GM23248 (cell line): ENCODE data around the gene PSMB11. TPM values are rescaled to one million over a fixed set of nuclear protein-coding genes. Genes with fewer than 3 reads are reported as not detected.

Experiments used
- DNase-seq: peaks from one replicate; pipeline ENCODE4 v3.0.0-alpha.2; 2015
- H2AFZ ChIP-seq: fragments of 200-600 bp; sonication (generic); 2 replicates; pipeline ENCODE4 v1.6.1; 2016; ENCODE audit warnings: antibody characterized with exemption
- H3F3A ChIP-seq: fragments of 200-600 bp; sonication (generic); 2 replicates; pipeline ENCODE4 v1.6.1; 2016; ENCODE audit warnings: mild to moderate bottlenecking, antibody characterized with exemption, mixed run types; ENCODE audit not compliant: insufficient read depth
- H3K27ac ChIP-seq: fragments of 200-600 bp; sonication (generic); 2 replicates; pipeline ENCODE4 v1.5.1; 2016; ENCODE audit warnings: mild to moderate bottlenecking
- H3K27me3 ChIP-seq: fragments of 200-600 bp; sonication (generic); replicated peaks from 2 replicates; pipeline ENCODE4 v1.6.1; 2016; ENCODE audit warnings: mild to moderate bottlenecking; ENCODE audit not compliant: insufficient read depth
- H3K36me3 ChIP-seq: fragments of 200-600 bp; sonication (generic); 2 replicates; pipeline ENCODE4 v1.6.1; 2016; ENCODE audit warnings: low read depth, mild to moderate bottlenecking
- H3K4me1 ChIP-seq: fragments of 200-600 bp; sonication (generic); 2 replicates; pipeline ENCODE4 v1.6.1; 2016; ENCODE audit warnings: mild to moderate bottlenecking; ENCODE audit not compliant: insufficient read depth
- H3K4me2 ChIP-seq: fragments of 200-600 bp; sonication (generic); one replicate; pipeline ENCODE4 v1.6.1; 2016; ENCODE audit warnings: mild to moderate bottlenecking; ENCODE audit not compliant: unreplicated experiment
- H3K4me3 ChIP-seq: fragments of 200-600 bp; sonication (generic); 2 replicates; pipeline ENCODE4 v1.5.1; 2016; ENCODE audit warnings: mild to moderate bottlenecking
- H3K79me2 ChIP-seq: fragments of 200-600 bp; sonication (generic); 2 replicates; pipeline ENCODE4 v1.6.1; 2016; ENCODE audit warnings: mild to moderate bottlenecking; ENCODE audit not compliant: insufficient read depth
- H3K9ac ChIP-seq: fragments of 200-600 bp; sonication (generic); 2 replicates; pipeline ENCODE4 v1.6.1; 2016; ENCODE audit warnings: mild to moderate bottlenecking
- H3K9me2 ChIP-seq: fragments of 200-600 bp; sonication (generic); 2 replicates; pipeline ENCODE4 v1.6.1; 2016; ENCODE audit warnings: mixed run types, mild to moderate bottlenecking, moderate library complexity; ENCODE audit not compliant: insufficient read depth
- H3K9me3 ChIP-seq: fragments of 200-600 bp; sonication (generic); one replicate; pipeline ENCODE4 v1.6.1; 2017; ENCODE audit warnings: low read depth
- H4K20me1 ChIP-seq: fragments of 200-600 bp; sonication (generic); 2 replicates; pipeline ENCODE4 v1.6.0; 2016; ENCODE audit not compliant: insufficient read depth
- EZH2 ChIP-seq: fragments of 200-600 bp; sonication (generic); IDR thresholded peaks from 2 replicates; pipeline ENCODE4 v1.6.1; 2018; ENCODE audit warnings: antibody characterized with exemption, mild to moderate bottlenecking; ENCODE audit not compliant: insufficient read depth, poor library complexity, severe bottlenecking
- EZH2phosphoT487 ChIP-seq: fragments of 200-600 bp; sonication (generic); IDR thresholded peaks from 2 replicates; pipeline ENCODE4 v1.6.1; 2018; ENCODE audit warnings: antibody characterized with exemption, moderate library complexity, mild to moderate bottlenecking, low read depth; ENCODE audit not compliant: insufficient read depth
- WGBS, 2 experiments: methylation state at CpG; one replicate each; pipeline ENCODE4 v1.1.6; 2015 to 2017; ENCODE audit warnings: low lambda C conversion rate in 2 of 2, low coverage in 1 of 2; ENCODE audit errors: missing lambda C conversion rate in 2 of 2; 5-methylcytosine and 5-hydroxymethylcytosine counted together
- in situ Hi-C: fragments of 300-500 bp; cut with MboI; formaldehyde crosslinking; loops from 2 replicates; pipeline ENCODE4 v1.15.0; 2020
- polyA plus RNA-seq: library from polyadenylated mRNA; unstranded; fragments of >200 nt; fragmentation: Nextera tagmentation; extraction: Ambion mirVana; gene quantifications from 2 replicates; pipeline ENCODE4 v1.2.1, GENCODE V29; 2016
- total RNA-seq: library from RNA; depleted of rRNA; stranded (reverse); fragments of >200 nt; shearing (Covaris generic); gene quantifications from 2 replicates; pipeline ENCODE4 v1.2.3, GENCODE V29; 2014

PSMB11 gene
- total and polyA plus RNA-seq, 2 experiments from 2014 or later: not detected

GRCh38 chr14:23023795-23024152 lies 18.2 kb upstream of the PSMB11 start:
- 73 to 88% methylated on average over 2 of the region's 2 CpGs for WGBS, 2 experiments
- no peaks in the 10 kb centered on the region for H4K20me1 ChIP-seq
- DNase-seq: no peak
- H3K27me3 ChIP-seq: no peaks in the 10 kb centered on the region
- peaks cover 13% of the 10 kb centered on the region for H3K36me3 ChIP-seq
- no peak overlapping the region for H3K4me3 ChIP-seq
- H3F3A ChIP-seq: peaks cover 41% of the 10 kb centered on the region
- peaks cover 8% of the 10 kb centered on the region for H3K79me2 ChIP-seq
- H2AFZ ChIP-seq: no peak overlapping the region
- H3K9me3 ChIP-seq: no peaks in the 10 kb centered on the region
- H3K4me2 ChIP-seq: no peak overlapping the region
- H3K27ac ChIP-seq: no peak overlapping the region
- TF ChIP-seq EZH2 (no peak), EZH2phosphoT487 (no peak)
- in situ Hi-C loops: no loop called here
- H3K4me1 ChIP-seq: no peaks in the 10 kb centered on the region
- H3K9ac ChIP-seq: no peak overlapping the region
- H3K9me2 ChIP-seq: no peaks in the 10 kb centered on the region

GRCh38 chr14:23024612-23025075 lies 17.4 kb upstream of the PSMB11 start:
- TF ChIP-seq EZH2phosphoT487: no peak
- no peak for TF ChIP-seq EZH2
- H3K27ac ChIP-seq: no peak overlapping the region
- in situ Hi-C loops: no loop called here

GRCh38 chr14:23025151-23025814 lies 16.7 kb upstream of the PSMB11 start:
- no peak overlapping the region for H3K9ac ChIP-seq
- no peaks in the 10 kb centered on the region for H3K9me2 ChIP-seq
- WGBS, 2 experiments: 63 to 64% methylated on average over 4 of the region's 4 CpGs
- H3K27me3 ChIP-seq: no peaks in the 10 kb centered on the region
- H4K20me1 ChIP-seq: no peaks in the 10 kb centered on the region
- H3K9me3 ChIP-seq: no peaks in the 10 kb centered on the region
- DNase-seq: no peak
- no peak overlapping the region for H2AFZ ChIP-seq
- H3K4me2 ChIP-seq: no peak overlapping the region
- no peaks in the 10 kb centered on the region; the same call in 1 of the 2 replicates for H3K4me1 ChIP-seq
- in situ Hi-C loops: no loop called here
- peaks cover 18% of the 10 kb centered on the region for H3K36me3 ChIP-seq
- no peak overlapping the region for H3K4me3 ChIP-seq
- peaks cover 49% of the 10 kb centered on the region for H3F3A ChIP-seq
- H3K27ac ChIP-seq: no peak overlapping the region
- H3K79me2 ChIP-seq: peaks cover 20% of the 10 kb centered on the region
- no peak for TF ChIP-seq EZH2phosphoT487
- no peak for TF ChIP-seq EZH2

More at GRCh38 chr14:23024612-23025075, 17.4 kb upstream of the PSMB11 start:
- WGBS, 2 experiments: 54 to 57% methylated on average over 7 of the region's 7 CpGs
- no peak overlapping the region for H3K4me2 ChIP-seq
- no peaks in the 10 kb centered on the region for H4K20me1 ChIP-seq
- H3K27me3 ChIP-seq: no peaks in the 10 kb centered on the region
- peaks cover 16% of the 10 kb centered on the region for H3K79me2 ChIP-seq
- H3F3A ChIP-seq: peaks cover 49% of the 10 kb centered on the region
- no peak overlapping the region for H2AFZ ChIP-seq
- H3K36me3 ChIP-seq: peaks cover 18% of the 10 kb centered on the region
- H3K9me3 ChIP-seq: no peaks in the 10 kb centered on the region
- H3K4me1 ChIP-seq: no peaks in the 10 kb centered on the region; the same call in 1 of the 2 replicates
- H3K9ac ChIP-seq: no peak overlapping the region
- no peak overlapping the region for H3K4me3 ChIP-seq
- H3K9me2 ChIP-seq: no peaks in the 10 kb centered on the region
- DNase-seq: no peak

GRCh38 chr14:23028799-23029198 lies 13.2 kb upstream of the PSMB11 start:
- Histone ChIP-seq H3K79me2 (peaks cover 55% of the 10 kb centered on the region), H2AFZ (no peak overlapping the region), H3K27me3 (no peaks in the 10 kb centered on the region), H3K4me3 (no peak overlapping the region), H3K9me3 (no peaks in the 10 kb centered on the region), H3K4me1 (peaks cover 10% of the 10 kb centered on the region), H3K9me2 (no peaks in the 10 kb centered on the region), H3F3A (peaks cover 32% of the 10 kb centered on the region), H3K4me2 (no peak overlapping the region), H3K27ac (no peak overlapping the region), H3K36me3 (peaks cover 44% of the 10 kb centered on the region), H4K20me1 (no peaks in the 10 kb centered on the region), H3K9ac (no peak overlapping the region)
- in situ Hi-C loops: no loop called here
- no peak for TF ChIP-seq EZH2
- no peak for TF ChIP-seq EZH2phosphoT487
- 71 to 83% methylated on average over 2 of the region's 2 CpGs for WGBS, 2 experiments
- DNase-seq: peak; percentile 39

GRCh38 chr14:23030936-23031335 lies 11.1 kb upstream of the PSMB11 start:
- H3K79me2 ChIP-seq: peaks cover 64% of the 10 kb centered on the region
- no peak overlapping the region for H3K4me2 ChIP-seq
- TF ChIP-seq EZH2 (no peak), EZH2phosphoT487 (no peak)
- peaks cover 13% of the 10 kb centered on the region for H3F3A ChIP-seq
- H3K9ac ChIP-seq: no peak overlapping the region
- no peak for DNase-seq
- H3K9me2 ChIP-seq: no peaks in the 10 kb centered on the region
- H2AFZ ChIP-seq: no peak overlapping the region
- WGBS, 2 experiments: 96 to 97% methylated on average over 4 of the region's 4 CpGs
- H3K9me3 ChIP-seq: no peaks in the 10 kb centered on the region
- peaks cover 15% of the 10 kb centered on the region for H3K4me1 ChIP-seq
- no peaks in the 10 kb centered on the region for H3K27me3 ChIP-seq
- no peaks in the 10 kb centered on the region for H4K20me1 ChIP-seq
- peaks cover 36% of the 10 kb centered on the region for H3K36me3 ChIP-seq
- no peak overlapping the region for H3K4me3 ChIP-seq
- in situ Hi-C loops: no loop called here
- no peak overlapping the region for H3K27ac ChIP-seq
